TTC549 (cell line): Measurements from ENCODE around the gene NAV2.

Experiments
- FAIRE-seq: peaks from 2 replicates; lab custom pipeline; 2012; peaks lifted over from hg19 to GRCh38; lab: Jason Lieb, UNC

The NAV2 gene

GRCh38 chr11:20043992-20044391 is 331.4 kb downstream of the NAV2 start:
- no peak for FAIRE-seq

GRCh38 chr11:20045098-20045688 is 332.6 kb downstream of the NAV2 start:
- no peak for FAIRE-seq

- no peak for FAIRE-seq
These were observed 333.8 kb downstream of the NAV2 start for GRCh38 chr11:20046416-20046815.

GRCh38 chr11:20047006-20047768 is 334.6 kb downstream of the NAV2 start:
- no peak for FAIRE-seq

DNA sequence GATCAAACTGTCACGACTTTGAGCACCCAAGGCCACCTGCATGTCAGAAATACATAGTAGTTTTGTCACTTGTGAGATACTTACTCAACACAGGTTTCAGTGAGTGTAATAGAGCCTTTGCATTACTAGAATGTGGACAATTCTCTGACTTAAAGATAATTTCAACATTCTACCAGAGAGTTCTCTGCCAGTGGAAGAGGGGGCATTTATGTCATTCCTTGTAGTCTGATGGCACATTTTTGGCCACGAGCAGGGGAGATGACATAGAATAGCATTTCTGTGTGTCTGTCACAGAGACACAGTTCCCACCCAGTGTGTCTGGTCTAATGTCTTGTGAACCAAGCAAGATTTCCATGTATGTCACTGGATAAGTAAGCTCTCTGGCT is 335.1 kb downstream of the NAV2 start:
- no peak for FAIRE-seq

GRCh38 chr11:20048246-20048645 is 335.6 kb downstream of the NAV2 start:
- no peak for FAIRE-seq

DNA sequence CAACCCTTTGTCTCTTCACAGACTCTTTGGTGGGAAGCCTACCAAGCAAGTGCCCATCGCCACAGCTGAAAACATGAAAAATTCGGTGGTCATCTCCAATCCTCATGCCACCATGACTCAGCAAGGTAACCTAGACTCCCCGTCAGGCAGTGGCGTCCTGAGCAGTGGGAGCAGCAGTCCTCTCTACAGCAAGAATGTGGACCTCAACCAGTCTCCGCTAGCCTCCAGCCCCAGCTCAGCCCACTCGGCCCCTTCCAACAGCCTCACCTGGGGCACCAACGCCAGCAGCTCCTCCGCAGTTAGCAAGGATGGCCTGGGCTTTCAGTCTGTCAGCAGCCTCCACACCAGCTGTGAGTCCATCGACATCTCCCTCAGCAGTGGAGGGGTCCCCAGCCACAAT is 336.1 kb downstream of the NAV2 start:
- no peak for FAIRE-seq

- FAIRE-seq = no peak
These were observed 336.6 kb downstream of the NAV2 start for GRCh38 chr11:20049231-20049630.

- no peak for FAIRE-seq
These were observed 337.4 kb downstream of the NAV2 start for GRCh38 chr11:20050048-20050447.

GRCh38 chr11:20050551-20051333 is 338.1 kb downstream of the NAV2 start:
- no peak for FAIRE-seq

DNA sequence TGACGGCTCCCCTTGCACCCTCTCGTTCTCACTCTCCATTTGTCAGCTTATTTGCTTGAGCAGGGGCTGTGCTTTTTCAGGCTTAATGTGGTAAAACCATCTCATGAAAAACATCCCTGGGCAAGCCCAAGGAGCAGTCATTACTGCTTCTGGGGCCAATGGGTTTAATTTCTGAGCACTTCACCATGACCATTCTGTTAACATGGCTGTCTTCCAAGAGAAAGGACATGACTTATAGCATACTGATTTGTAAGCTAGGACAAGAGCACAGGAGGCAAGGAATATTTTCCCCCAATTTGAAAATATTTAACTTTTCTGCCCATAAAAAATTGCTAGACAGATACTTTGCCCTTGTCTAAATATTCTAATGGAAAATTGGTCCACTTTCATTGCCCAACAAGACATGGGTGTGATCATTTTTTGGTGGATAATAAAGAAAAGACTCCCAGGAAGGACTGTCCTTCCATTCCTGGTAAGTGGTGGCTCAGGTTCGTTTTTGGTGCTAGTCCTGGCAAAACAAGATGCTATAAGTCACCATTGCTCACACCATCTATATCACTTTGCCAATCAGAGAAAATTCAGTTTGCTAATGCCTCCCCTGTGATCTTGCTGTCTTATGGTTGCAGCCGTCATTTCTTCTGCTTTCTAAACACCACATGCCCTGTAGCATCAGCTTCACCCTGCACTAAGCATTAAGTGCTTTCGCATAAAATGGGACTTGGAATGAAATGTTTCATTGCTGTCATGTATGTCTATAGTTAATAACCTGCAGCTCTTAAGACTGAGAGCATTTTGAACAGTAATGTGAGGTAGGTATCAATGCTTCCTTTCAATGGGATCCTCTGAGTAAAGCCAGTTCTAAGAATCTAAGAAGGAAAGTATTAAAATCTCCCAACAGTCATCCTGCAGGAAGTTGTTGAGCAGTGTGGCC is 339.1 kb downstream of the NAV2 start:
- FAIRE-seq = no peak

DNA sequence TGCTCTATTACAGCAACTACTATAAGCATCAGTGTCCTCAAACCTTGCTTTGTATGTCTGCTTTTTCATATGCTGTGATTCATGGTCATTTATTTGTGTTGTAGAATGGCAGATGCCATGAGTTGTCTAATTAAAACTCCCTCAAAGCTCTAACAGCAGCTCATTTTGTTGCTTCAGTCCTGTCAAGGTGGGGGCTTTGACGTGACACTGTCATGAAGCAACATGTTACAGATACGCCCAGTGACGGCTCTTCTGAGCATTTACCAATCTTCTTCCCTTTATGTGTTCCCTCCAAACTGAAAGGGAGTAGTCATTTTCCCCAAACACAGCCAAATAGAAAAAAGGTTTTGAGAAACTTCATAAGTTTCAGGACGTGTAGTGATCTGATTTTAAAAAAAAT is 340.9 kb downstream of the NAV2 start:
- FAIRE-seq = no peak

DNA sequence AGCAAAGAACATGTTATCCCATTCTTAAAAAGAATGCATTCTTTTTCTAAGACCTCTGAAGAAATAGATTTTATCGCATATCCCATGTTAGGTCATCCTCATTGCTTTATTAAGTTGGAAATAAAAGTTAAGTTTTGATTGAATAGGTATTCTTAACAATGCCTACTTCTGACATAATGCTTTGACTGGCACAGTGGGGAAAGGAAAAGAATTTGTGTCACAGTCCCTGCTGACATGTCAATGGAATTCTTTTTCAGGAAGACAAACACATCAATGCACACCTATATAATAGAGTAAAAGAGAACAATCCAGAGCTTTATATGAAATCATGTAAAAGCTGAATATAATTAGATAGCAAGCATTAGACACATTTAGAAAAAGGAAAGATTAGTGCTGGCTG is 341.9 kb downstream of the NAV2 start:
- no peak for FAIRE-seq

DNA sequence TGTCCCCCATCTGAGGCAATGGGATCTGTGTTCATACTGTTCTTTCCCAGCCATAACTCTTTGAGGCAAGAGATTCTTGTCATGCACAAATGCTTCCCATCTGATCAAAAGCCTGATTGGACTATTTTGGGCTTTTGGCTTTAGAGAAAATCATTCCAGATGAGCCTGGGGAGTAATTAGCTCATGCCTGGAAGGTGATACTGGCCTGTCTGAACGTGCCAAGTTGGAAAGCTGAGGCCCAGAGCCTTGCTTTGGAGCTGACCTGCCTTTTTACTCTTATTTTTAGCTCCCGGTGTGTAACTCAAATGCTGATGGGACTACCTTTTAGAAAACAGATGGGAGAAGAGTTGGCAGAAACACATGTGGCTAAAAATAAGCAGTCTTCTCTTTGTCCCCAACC is 342.7 kb downstream of the NAV2 start:
- no peak for FAIRE-seq

DNA sequence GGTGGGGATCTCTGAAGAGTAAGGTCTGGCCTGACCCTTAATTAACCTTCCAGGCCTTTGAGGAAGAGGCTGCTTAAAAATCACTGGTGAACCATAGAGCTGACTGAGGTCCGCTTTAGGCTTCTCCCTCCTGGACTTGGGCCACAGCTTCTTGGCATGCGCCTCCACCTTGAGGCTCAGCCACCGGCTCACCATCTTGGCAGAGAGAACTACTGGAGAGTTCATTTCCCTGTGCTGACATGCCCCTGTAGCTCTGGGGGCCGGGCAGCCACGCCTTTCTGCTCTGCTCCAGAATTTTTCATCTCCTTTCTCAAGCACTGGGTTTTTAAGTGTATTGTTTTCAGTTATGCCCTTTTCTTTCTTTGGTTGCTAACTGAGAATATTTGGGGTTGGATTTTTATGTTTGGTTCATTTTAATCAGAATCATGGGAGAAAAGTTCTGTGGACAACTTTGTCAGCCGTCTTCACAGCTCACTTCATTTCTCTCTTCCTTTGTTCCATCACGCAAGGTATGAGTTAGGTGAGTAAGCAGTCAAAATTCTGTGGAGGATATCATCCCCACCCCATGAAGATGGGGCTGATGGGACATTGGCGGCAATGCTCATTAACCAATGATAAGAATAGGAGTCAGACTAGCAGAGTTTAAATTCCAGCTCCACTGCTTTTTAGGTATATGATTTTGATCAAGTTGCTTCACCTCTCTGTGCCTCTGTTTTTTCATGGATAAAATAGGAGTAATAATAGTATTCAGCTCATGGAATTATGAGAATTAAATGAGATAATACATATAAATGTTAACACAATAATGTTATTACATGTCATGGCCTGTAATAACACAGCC is 343.7 kb downstream of the NAV2 start:
- FAIRE-seq = no peak

DNA sequence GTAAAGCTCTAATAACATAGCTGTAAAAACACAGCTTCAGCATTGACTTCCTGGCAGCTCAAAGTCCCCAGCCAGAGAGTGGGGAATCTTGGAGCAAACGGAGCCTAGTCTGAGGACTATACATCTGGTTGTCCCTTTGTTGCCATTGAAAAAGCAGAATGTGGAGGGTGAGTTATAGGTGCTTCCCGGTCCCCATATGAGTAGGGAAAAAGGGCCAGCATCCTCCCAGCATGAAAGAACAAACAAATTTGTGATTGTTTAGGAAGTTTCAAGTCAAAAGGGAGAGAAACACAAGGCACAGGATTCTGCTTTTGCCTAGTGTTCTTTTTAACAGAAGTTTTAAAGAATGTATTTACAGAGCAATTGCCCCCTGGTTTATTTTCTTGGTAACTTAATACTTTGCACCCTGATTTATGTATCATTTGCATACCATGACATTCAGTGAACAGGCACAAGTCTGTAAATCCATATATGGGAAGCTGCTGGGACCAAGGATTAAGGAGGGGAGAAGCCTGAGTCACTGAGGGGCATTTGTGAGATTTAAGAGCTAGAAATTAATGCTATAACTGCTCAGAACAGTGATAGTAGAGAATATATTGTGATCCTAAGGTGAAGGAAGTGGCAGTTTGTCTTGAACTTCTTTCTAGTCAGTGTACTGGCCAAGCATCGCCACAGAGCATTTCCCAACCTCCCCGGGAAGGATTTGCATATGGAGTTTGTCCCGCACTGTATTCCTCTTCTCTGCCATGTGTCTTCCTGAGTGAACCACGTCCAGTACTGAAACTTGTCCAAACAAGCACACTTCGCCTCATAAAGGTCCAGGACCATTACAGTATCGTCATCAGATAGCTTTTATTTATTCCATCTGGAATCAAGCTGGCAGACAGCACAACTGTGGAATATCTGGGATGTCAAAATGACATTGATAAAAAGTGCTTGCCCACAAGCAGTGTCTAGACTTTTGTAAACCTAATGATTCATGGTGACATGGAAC is 344.6 kb downstream of the NAV2 start:
- no peak for FAIRE-seq

DNA sequence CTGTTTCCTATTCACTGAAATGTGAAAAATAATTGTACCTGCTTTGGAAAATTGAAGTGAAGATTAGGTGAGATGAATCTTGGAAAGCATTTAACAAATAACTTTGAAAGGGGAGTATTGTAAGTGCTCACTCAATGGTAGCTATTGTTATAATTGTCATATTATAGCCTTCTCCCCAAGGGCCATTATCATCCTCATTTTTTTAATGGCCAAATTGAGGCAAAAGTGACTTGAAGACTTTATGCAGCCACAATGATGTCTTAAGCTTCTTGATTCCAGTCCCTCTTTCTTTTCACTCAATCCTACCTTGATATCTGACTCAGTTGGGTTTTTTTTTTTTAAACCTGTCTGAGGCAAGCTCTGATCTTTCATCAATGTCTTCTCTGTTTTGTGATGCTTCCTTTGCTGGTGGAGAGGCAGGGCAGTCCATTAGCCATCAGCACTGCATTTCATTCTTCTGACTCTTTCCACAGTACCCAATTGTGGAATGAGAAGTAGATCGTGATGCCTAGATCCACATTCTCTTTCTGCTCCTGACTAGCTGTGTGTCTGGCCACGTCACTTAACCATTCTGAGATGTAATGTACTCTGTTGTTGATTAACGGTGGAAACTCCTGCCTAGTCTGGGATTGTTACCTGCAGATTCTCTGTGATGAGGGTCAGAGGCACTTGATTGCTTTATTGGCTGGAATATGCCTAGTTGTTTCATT is 346.3 kb downstream of the NAV2 start:
- FAIRE-seq = no peak

DNA sequence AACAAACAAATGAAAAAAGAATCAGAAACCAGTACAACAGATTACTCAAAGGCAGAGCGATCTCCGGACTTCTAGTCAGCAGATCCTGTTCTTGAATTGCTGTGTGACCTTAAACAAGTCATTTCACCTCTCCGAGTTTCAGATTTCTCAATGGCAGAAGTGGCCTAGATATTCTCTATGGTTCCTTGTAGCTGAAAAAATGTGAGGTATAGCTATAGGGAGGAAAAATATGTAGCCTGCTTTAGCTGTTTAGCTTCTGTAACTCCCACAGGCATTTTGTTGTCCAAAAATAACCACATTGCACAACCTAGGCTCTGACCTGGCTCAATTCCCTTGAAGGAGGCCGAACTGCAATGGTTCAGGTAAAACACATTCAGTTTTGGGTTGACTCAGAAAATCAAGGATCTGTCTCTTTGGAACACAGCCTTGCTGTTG is 347.0 kb downstream of the NAV2 start:
- FAIRE-seq = no peak

- FAIRE-seq = no peak
These were observed 347.5 kb downstream of the NAV2 start for GRCh38 chr11:20060181-20060580.
